Measurements from ENCODE around the gene ZMYM3. TPM values are rescaled to one million over a fixed set of nuclear protein-coding genes. Genes with fewer than 3 reads are reported as not detected.

The ZMYM3 gene
- total RNA-seq, 1 donor from 2014 or later: 78.1 TPM

DNA sequence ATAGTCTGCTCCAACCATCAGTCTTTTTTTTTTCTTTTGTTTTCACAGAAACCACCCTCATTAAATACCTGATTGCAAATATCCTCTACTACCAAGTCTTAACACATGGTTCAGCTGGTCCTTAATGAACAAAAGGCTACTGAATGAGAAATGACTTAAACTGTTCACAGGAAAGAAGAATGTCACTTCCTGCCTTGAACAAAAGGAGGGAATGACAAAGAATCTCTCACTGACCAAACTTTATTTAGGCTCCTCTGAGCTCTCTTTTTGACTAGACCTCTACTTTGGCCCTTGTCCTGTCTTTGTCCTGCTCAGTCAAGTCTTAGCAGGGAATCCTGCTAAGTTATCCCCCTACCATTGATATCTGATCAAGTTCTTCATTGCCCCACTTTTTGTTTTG, 62.7 kb downstream of the ZMYM3 start:
- no peak for DNase-seq (ENCODE audit: low spot score)
- Mint-ChIP-seq H3K36me3 (ENCODE audit: low read depth, unreplicated experiment) (no peaks in the 10 kb centered on the region), H3K4me1 (ENCODE audit: unreplicated experiment) (peaks cover 9% of the 10 kb centered on the region), H3K4me3 (ENCODE audit: unreplicated experiment) (no peak overlapping the region), H3K9me3 (ENCODE audit: unreplicated experiment) (no peaks in the 10 kb centered on the region), H3K27ac (ENCODE audit: unreplicated experiment) (peak overlapping the region; percentile 88), H3K27me3 (ENCODE audit: unreplicated experiment) (no peaks in the 10 kb centered on the region)
- TF ChIP-seq, protein P1, sequence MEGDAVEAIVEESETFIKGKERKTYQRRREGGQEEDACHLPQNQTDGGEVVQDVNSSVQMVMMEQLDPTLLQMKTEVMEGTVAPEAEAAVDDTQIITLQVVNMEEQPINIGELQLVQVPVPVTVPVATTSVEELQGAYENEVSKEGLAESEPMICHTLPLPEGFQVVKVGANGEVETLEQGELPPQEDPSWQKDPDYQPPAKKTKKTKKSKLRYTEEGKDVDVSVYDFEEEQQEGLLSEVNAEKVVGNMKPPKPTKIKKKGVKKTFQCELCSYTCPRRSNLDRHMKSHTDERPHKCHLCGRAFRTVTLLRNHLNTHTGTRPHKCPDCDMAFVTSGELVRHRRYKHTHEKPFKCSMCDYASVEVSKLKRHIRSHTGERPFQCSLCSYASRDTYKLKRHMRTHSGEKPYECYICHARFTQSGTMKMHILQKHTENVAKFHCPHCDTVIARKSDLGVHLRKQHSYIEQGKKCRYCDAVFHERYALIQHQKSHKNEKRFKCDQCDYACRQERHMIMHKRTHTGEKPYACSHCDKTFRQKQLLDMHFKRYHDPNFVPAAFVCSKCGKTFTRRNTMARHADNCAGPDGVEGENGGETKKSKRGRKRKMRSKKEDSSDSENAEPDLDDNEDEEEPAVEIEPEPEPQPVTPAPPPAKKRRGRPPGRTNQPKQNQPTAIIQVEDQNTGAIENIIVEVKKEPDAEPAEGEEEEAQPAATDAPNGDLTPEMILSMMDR (IDR thresholded peaks at IDR 0.05; ENCODE audit: unreplicated experiment): no peak

Other genes starting within 250 kb of the ZMYM3 start
- gene SNX12, start 185.8 kb downstream of the ZMYM3 start, total RNA-seq (ENCODE audit: unreplicated experiment): 95.0 TPM
- gene FOXO4, start 158.3 kb downstream of the ZMYM3 start, total RNA-seq (ENCODE audit: unreplicated experiment): 16.4 TPM
- not detected for gene CXorf65, start 147.4 kb downstream of the ZMYM3 start, total RNA-seq (ENCODE audit: unreplicated experiment)
- gene IL2RG, start 142.6 kb downstream of the ZMYM3 start, total RNA-seq (ENCODE audit: unreplicated experiment): not detected
- 128 TPM for gene MED12, start 135.5 kb downstream of the ZMYM3 start, total RNA-seq (ENCODE audit: unreplicated experiment)
- gene NLGN3, start 109.3 kb downstream of the ZMYM3 start, total RNA-seq (ENCODE audit: unreplicated experiment): 1.7 TPM
- not detected for gene GJB1, start 30.9 kb downstream of the ZMYM3 start, total RNA-seq (ENCODE audit: unreplicated experiment)
- 549 TPM for gene NONO, start 29.5 kb upstream of the ZMYM3 start, total RNA-seq (ENCODE audit: unreplicated experiment)
- 2.8 TPM for gene ITGB1BP2, start 47.6 kb upstream of the ZMYM3 start, total RNA-seq (ENCODE audit: unreplicated experiment)
- 50.6 TPM for gene TAF1, start 112.2 kb upstream of the ZMYM3 start, total RNA-seq (ENCODE audit: unreplicated experiment)